IMR-90 (cell line): ENCODE data around the gene P2RY14. TPM values are rescaled to one million over a fixed set of nuclear protein-coding genes. Genes with fewer than 3 reads are reported as not detected.

Source experiments
- ATAC-seq: fragments of 200-7000 bp; cut with Tn5 transposase; 2 replicates; pipeline ENCODE4 v1.9.1; 2020; ENCODE audit warnings: low read depth, mild to moderate bottlenecking, moderate library complexity
- BruUV-seq: library from RNA; stranded (reverse); fragments of 400-500 nt; replicated peaks from 2 replicates; lab custom pipeline; 2021; lab: Mats Ljungman, UMichigan
- CTCF ChIA-PET: fragments of 300-600 bp; formaldehyde crosslinking; extraction: SDS; loops from one replicate; lab custom pipeline; 2021; ENCODE audit warnings: antibody characterized with exemption; lab: Yijun Ruan, JAX
- POLR2A ChIA-PET: fragments of 300-600 bp; sonication (Branson Sonifier 250); formaldehyde crosslinking; loops from one replicate; lab custom pipeline; 2022; ENCODE audit warnings: antibody characterized with exemption; ENCODE audit not compliant: unreplicated experiment; lab: Charles Lee
- DNase-seq: peaks from one replicate; pipeline ENCODE4 v3.0.0; 2013
- H2AFZ ChIP-seq: replicated peaks from 2 replicates; pipeline ENCODE3; 2013; ENCODE audit warnings: low read length, mild to moderate bottlenecking; ENCODE audit not compliant: poor library complexity
- H2AK5ac ChIP-seq: 2 replicates; pipeline ENCODE4 v1.6.1; 2013; ENCODE audit warnings: low read depth, low read length, inconsistent platforms
- H2AK9ac ChIP-seq: replicated peaks from 2 replicates; pipeline ENCODE3; 2013; ENCODE audit warnings: mild to moderate bottlenecking, low read depth, low read length, moderate library complexity; ENCODE audit not compliant: poor library complexity
- H2BK120ac ChIP-seq: 2 replicates; pipeline ENCODE4 v1.6.1; 2013; ENCODE audit warnings: low read depth, low read length, inconsistent platforms
- H2BK15ac ChIP-seq: 3 replicates; pipeline ENCODE4 v1.6.1; 2013; ENCODE audit warnings: low read depth, low read length, inconsistent platforms
- H2BK20ac ChIP-seq: 2 replicates; pipeline ENCODE4 v1.6.1; 2013; ENCODE audit warnings: low read depth, mild to moderate bottlenecking, inconsistent platforms, low read length, moderate library complexity
- H2BK5ac ChIP-seq: 2 replicates; pipeline ENCODE4 v1.6.1; 2013; ENCODE audit warnings: mild to moderate bottlenecking, low read depth, low read length, inconsistent platforms; ENCODE audit not compliant: poor library complexity, severe bottlenecking
- H3K14ac ChIP-seq: replicated peaks from 2 replicates; pipeline ENCODE4 v1.6.1; 2013; ENCODE audit warnings: low read depth, low read length, inconsistent platforms
- H3K18ac ChIP-seq: 2 replicates; pipeline ENCODE4 v1.6.1; 2013; ENCODE audit warnings: low read depth, low read length, control low read depth
- H3K23ac ChIP-seq: 2 replicates; pipeline ENCODE4 v1.6.1; 2013; ENCODE audit warnings: low read depth, low read length, inconsistent platforms
- H3K27ac ChIP-seq: 2 replicates; pipeline ENCODE4 v1.5.1; 2013; ENCODE audit warnings: mild to moderate bottlenecking, control low read depth, low read length; ENCODE audit not compliant: insufficient read depth
- H3K27me3 ChIP-seq: 2 replicates; pipeline ENCODE4 v1.6.1; 2013; ENCODE audit warnings: low read length; ENCODE audit not compliant: control insufficient read depth, insufficient read depth
- H3K36me3 ChIP-seq: 2 replicates; pipeline ENCODE4 v1.6.1; 2013; ENCODE audit warnings: low read length, mixed read lengths; ENCODE audit not compliant: control insufficient read depth, insufficient read depth
- H3K4ac ChIP-seq: 2 replicates; pipeline ENCODE4 v1.6.1; 2013; ENCODE audit warnings: low read depth, low read length, inconsistent platforms
- H3K4me1 ChIP-seq: 2 replicates; pipeline ENCODE4 v1.6.1; 2013; ENCODE audit warnings: low read length, mixed read lengths; ENCODE audit not compliant: control insufficient read depth, insufficient read depth
- H3K4me2 ChIP-seq: 2 replicates; pipeline ENCODE4 v1.6.1; 2013; ENCODE audit warnings: low read depth, mild to moderate bottlenecking, control low read depth, low read length, moderate library complexity
- H3K4me3 ChIP-seq: 2 replicates; pipeline ENCODE4 v1.5.1; 2013; ENCODE audit warnings: low read depth, mild to moderate bottlenecking, control low read depth, low read length, moderate library complexity; ENCODE audit not compliant: insufficient read depth
- H3K56ac ChIP-seq: 2 replicates; pipeline ENCODE4 v1.6.1; 2013; ENCODE audit warnings: low read length, inconsistent platforms; ENCODE audit not compliant: insufficient read depth; ENCODE audit errors: extremely low read depth
- H3K79me1 ChIP-seq, 2 experiments: 2 replicates each; pipeline ENCODE4 v1.6.1; 2013; ENCODE audit warnings: low read length in 2 of 2, inconsistent platforms in 1 of 2, low read depth in 1 of 2
- H3K9ac ChIP-seq: 2 replicates; pipeline ENCODE4 v1.6.1; 2013; ENCODE audit warnings: low read depth, low read length, control low read depth
- H3K9me1 ChIP-seq: 2 replicates; pipeline ENCODE4 v1.6.1; 2013; ENCODE audit warnings: low read length, inconsistent platforms; ENCODE audit not compliant: insufficient read depth
- H3K9me3 ChIP-seq: 2 replicates; pipeline ENCODE4 v1.6.1; 2013; ENCODE audit warnings: low read length; ENCODE audit not compliant: control insufficient read depth, insufficient read depth
- H4K20me1 ChIP-seq: 2 replicates; pipeline ENCODE4 v1.6.1; 2013; ENCODE audit warnings: low read length, inconsistent platforms; ENCODE audit not compliant: insufficient read depth
- H4K5ac ChIP-seq: 2 replicates; pipeline ENCODE4 v1.6.1; 2013; ENCODE audit warnings: mild to moderate bottlenecking, low read depth, low read length, control low read depth
- H4K8ac ChIP-seq, 2 experiments: 2 replicates each; pipeline ENCODE4 v1.6.1; 2013; ENCODE audit warnings: low read depth in 2 of 2, low read length in 2 of 2, control low read depth in 1 of 2, inconsistent platforms in 1 of 2
- H4K91ac ChIP-seq: 2 replicates; pipeline ENCODE4 v1.6.1; 2013; ENCODE audit warnings: low read depth, low read length, inconsistent platforms; ENCODE audit not compliant: insufficient read depth
- BHLHE40 ChIP-seq: fragments of 150-350 bp; IDR thresholded peaks from 2 replicates; pipeline ENCODE4 v1.6.1; 2016; ENCODE audit warnings: mild to moderate bottlenecking, low read depth, low read length
- CEBPB ChIP-seq: IDR thresholded peaks from 2 replicates; pipeline ENCODE4 v1.6.1; 2012; ENCODE audit warnings: low read depth, low read length, improper control_type of control experiment
- FOS ChIP-seq: fragments of 150-350 bp; IDR thresholded peaks from 2 replicates; pipeline ENCODE4 v1.6.1; 2016; ENCODE audit warnings: low read depth, low read length
- MAFK ChIP-seq: IDR thresholded peaks from 2 replicates; pipeline ENCODE4 v1.6.1; 2012; ENCODE audit warnings: low read depth, low read length, improper control_type of control experiment
- MAZ ChIP-seq: IDR thresholded peaks from 2 replicates; pipeline ENCODE4 v1.6.1; 2012; ENCODE audit warnings: low read depth, mild to moderate bottlenecking, low read length, improper control_type of control experiment, moderate library complexity, borderline replicate concordance
- WGBS, 2 experiments: methylation state at CpG; one replicate each; pipeline versions ENCODE4 v1.1.5 to v1.1.7; 2013; ENCODE audit warnings: missing lambda C conversion rate in 2 of 2; ENCODE audit not compliant: insufficient read length in 1 of 2; ENCODE audit errors: extremely low coverage in 2 of 2; 5-methylcytosine and 5-hydroxymethylcytosine counted together
- dilution Hi-C: fragments of 300-500 bp; cut with HindIII; formaldehyde crosslinking; loops from one replicate; pipeline ENCODE4 v1.14.3; 2018; ENCODE audit warnings: low sequenced_read_pairs; ENCODE audit not compliant: unreplicated experiment
- in situ Hi-C: fragments of 300-500 bp; cut with MboI; formaldehyde crosslinking; loops from 3 replicates; pipeline ENCODE4 v1.14.3; 2019; ENCODE audit warnings: low sequenced_read_pairs, inconsistent platforms, mixed read lengths
- intact Hi-C: fragments of 100-400 bp; cut with micrococcal nuclease; formaldehyde crosslinking; loops from 2 replicates; pipeline ENCODE4 v1.10.0; 2022
- polyA plus RNA-seq, 3 experiments: library from polyadenylated mRNA; depleted of rRNA; stranded (reverse); fragments of >200 nt; gene quantifications; 2 replicates each; pipeline ENCODE4 v1.2.3, GENCODE V29; 2012; ENCODE audit warnings: low replicate concordance in 1 of 3
- total RNA-seq: library from RNA; depleted of rRNA; stranded (reverse); fragments of >200 nt; gene quantifications from 2 replicates; pipeline ENCODE4 v1.2.3, GENCODE V29; 2012
- TF ChIP-seq, protein P1 (sequence below): conservative IDR thresholded peaks from 2 replicates; pipeline ENCODE4 v1.5.1; 2012; ENCODE audit warnings: mild to moderate bottlenecking, low read depth, low read length, improper control_type of control experiment
- TF ChIP-seq, protein P2 (sequence below): fragments of 150-350 bp; IDR thresholded peaks from 2 replicates; pipeline ENCODE4 v1.6.1; 2017; ENCODE audit warnings: mild to moderate bottlenecking, antibody characterized with exemption, low read length, low read depth

The P2RY14 gene
- total and polyA plus RNA-seq, 2 of the 4 experiments (the other 2 are of a cell fraction) = not detected

DNA sequence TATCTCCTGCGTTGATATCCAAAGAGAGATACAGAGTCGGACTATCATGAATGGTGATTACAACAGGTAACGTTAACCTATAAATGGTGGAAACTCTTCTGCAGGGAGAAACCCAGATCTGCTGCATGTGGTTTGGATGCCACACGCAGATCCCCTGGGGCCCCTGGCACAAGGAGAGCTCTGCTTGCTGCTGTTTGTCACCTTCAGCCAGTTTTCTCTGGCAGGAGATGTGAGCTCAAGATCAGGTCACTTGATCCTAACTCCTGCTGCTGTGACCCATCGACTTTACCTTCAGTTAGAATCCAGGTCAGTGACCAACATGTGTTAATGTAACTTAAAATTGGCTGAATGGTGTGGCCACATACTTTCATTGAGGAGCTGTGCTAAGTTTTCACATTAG lies 51.5 kb downstream of the P2RY14 start (continued):
- TF ChIP-seq, protein P1, sequence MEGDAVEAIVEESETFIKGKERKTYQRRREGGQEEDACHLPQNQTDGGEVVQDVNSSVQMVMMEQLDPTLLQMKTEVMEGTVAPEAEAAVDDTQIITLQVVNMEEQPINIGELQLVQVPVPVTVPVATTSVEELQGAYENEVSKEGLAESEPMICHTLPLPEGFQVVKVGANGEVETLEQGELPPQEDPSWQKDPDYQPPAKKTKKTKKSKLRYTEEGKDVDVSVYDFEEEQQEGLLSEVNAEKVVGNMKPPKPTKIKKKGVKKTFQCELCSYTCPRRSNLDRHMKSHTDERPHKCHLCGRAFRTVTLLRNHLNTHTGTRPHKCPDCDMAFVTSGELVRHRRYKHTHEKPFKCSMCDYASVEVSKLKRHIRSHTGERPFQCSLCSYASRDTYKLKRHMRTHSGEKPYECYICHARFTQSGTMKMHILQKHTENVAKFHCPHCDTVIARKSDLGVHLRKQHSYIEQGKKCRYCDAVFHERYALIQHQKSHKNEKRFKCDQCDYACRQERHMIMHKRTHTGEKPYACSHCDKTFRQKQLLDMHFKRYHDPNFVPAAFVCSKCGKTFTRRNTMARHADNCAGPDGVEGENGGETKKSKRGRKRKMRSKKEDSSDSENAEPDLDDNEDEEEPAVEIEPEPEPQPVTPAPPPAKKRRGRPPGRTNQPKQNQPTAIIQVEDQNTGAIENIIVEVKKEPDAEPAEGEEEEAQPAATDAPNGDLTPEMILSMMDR = no peak

DNA sequence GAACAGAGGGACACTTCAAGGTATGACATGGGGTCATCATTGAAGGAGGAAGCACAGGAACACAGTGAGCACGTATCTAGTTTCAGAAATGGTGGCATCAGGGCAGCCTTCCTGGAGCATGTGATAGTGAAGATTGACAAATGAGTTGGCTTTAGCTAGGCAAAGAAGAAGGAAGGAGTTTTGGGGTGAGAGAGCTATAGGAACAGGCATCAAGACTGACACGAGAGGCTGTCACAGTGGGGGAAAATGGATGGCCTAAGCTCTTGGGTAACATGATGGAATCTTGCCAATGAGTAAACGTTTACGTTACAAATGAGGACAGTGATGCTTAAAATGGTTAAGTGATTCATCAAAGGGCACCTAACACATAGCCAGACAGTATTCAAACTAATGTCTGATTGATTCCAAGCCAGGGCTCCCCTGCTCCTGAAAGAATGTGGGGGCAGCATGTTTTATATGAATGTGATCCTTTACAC lies 52.2 kb downstream of the P2RY14 start:
- Histone ChIP-seq H3K9me1 (peaks cover 7% of the 10 kb centered on the region; the same call in 1 of the 2 replicates), H2AK5ac (peak overlapping the region; percentile 91; the same call in 1 of the 2 replicates), H3K27ac (no peak overlapping the region), H3K18ac (peak overlapping the region; percentile 91), H3K27me3 (no peaks in the 10 kb centered on the region), H3K79me1 (no peaks in the 10 kb centered on the region), H2BK20ac (peak overlapping the region; percentile 73), H3K4me1 (peaks cover 21% of the 10 kb centered on the region), H2BK120ac (peak overlapping the region; percentile 54; the same call in 1 of the 2 replicates), H4K8ac (peak overlapping the region in 1 of 2 experiments; percentile 16; a peak in 1 of 4 replicates), H3K4me2 (0 out of 2 replicates have a peak overlapping the region, but pooled peaks have one; percentile 4), H2BK15ac (peak overlapping the region; percentile 59; the same call in 1 of the 3 replicates), H2AFZ (no peak overlapping the region), H4K5ac (peak overlapping the region; percentile 74; the same call in 1 of the 2 replicates), H3K4ac (peak overlapping the region; percentile 69), H3K4me3 (no peak overlapping the region), H3K56ac (no peak overlapping the region), H4K91ac (peak overlapping the region; percentile 67), H3K9me3 (peaks cover 3% of the 10 kb centered on the region), H3K14ac (0 out of 2 replicates have a peak overlapping the region, but pooled peaks have one; percentile 38), H2BK5ac (peak overlapping the region; percentile 32), H3K9ac (no peak overlapping the region), H3K36me3 (no peaks in the 10 kb centered on the region), H3K23ac (peak overlapping the region; percentile 60; the same call in 1 of the 2 replicates), H2AK9ac (no peak overlapping the region), H4K20me1 (no peaks in the 10 kb centered on the region)
- intact Hi-C loops = loop anchor here (5.0 kb wide), 2 partner anchors 211 to 691 kb away; no protein-coding TSS in a partner anchor
- TF ChIP-seq MAZ (peak; percentile 90), CEBPB (peak; percentile 97), MAFK (no peak), FOS (peak; percentile 54), BHLHE40 (peak; percentile 56)
- TF ChIP-seq, protein P2, sequence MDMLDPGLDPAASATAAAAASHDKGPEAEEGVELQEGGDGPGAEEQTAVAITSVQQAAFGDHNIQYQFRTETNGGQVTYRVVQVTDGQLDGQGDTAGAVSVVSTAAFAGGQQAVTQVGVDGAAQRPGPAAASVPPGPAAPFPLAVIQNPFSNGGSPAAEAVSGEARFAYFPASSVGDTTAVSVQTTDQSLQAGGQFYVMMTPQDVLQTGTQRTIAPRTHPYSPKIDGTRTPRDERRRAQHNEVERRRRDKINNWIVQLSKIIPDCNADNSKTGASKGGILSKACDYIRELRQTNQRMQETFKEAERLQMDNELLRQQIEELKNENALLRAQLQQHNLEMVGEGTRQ = no peak
- dilution Hi-C loops = no loop called here
- ATAC-seq (no peak; the same call in 1 of the 2 replicates), DNase-seq (peak; percentile 92)
- no TSS peak for BruUV-seq
- in situ Hi-C loops = loop anchor here (5.0 to 10.0 kb wide), 3 partner anchors 51 to 209 kb away; partner anchors contain the start of gene P2RY14
- ChIA-PET POLR2A (no interaction called here), CTCF (interaction anchor here (1.0 to 1.2 kb wide), 3 partner anchors 9 to 59 kb away, joined by 3 read pairs; no protein-coding TSS in a partner anchor)
- WGBS, 2 experiments = 71% methylated on average over 1 of the region's 4 CpGs; no CpG with 5 or more reads in 1 of the 2 experiments
